Measurements from ENCODE around the gene PDZRN4. TPM values are rescaled to one million over a fixed set of nuclear protein-coding genes. Genes with fewer than 3 reads are reported as not detected.

The PDZRN4 gene
- total and polyA plus RNA-seq, 2 experiments from 2014 or later = 0.90 TPM; not detected in 1

GRCh38 chr12:41269056-41269455 lies 80.9 kb downstream of the PDZRN4 start:
- H3K27ac Mint-ChIP-seq = no peak overlapping the region
- ATAC-seq (no peak), DNase-seq (ENCODE audit: low spot score) (no peak)
- no peaks in the 10 kb centered on the region for H4K20me1 ChIP-seq (replicated peaks; ENCODE audit: insufficient read depth)
- H2AFZ ChIP-seq = no peak overlapping the region
- H3K9me2 ChIP-seq (ENCODE audit: insufficient read depth) = no peaks in the 10 kb centered on the region
- no peaks in the 10 kb centered on the region for H3K27me3 Mint-ChIP-seq (ENCODE audit: insufficient read depth, low read depth, poor library complexity)
- H3K36me3 Mint-ChIP-seq (ENCODE audit: low read depth) = no peaks in the 10 kb centered on the region
- no peaks in the 10 kb centered on the region for H3K36me3 ChIP-seq (ENCODE audit: insufficient read depth)
- no peaks in the 10 kb centered on the region for H3K4me1 Mint-ChIP-seq
- TF ChIP-seq STAT1 (IDR thresholded peaks at IDR 0.05; ENCODE audit: unreplicated experiment) (no peak), POLR2AphosphoS5 (IDR thresholded peaks at IDR 0.05; ENCODE audit: low read depth) (no peak), NANOG (IDR thresholded peaks at IDR 0.05; ENCODE audit: borderline replicate concordance) (no peak), ETS1 (IDR thresholded peaks at IDR 0.05) (no peak), JUNB (IDR thresholded peaks at IDR 0.05; ENCODE audit: unreplicated experiment) (no peak), ZNF462 (CRISPR knock-in tag; IDR thresholded peaks at IDR 0.05) (no peak), CTCF (conservative IDR thresholded peaks at IDR 0.05; ENCODE audit: low read depth in 2 of 2) (no peak), ZNF114 (CRISPR knock-in tag; IDR thresholded peaks at IDR 0.05) (no peak), REST (IDR thresholded peaks at IDR 0.05; ENCODE audit: unreplicated experiment) (no peak), EZH2 (IDR thresholded peaks at IDR 0.05; ENCODE audit: low read depth, unreplicated experiment) (no peak), CREB1 (CRISPR knock-in tag; IDR thresholded peaks at IDR 0.05; ENCODE audit: low read depth) (no peak), EZH2phosphoT487 (IDR thresholded peaks at IDR 0.05; ENCODE audit: unreplicated experiment) (no peak), ZNF331 (CRISPR knock-in tag; IDR thresholded peaks at IDR 0.05; ENCODE audit: low read depth) (no peak)
- no peaks in the 10 kb centered on the region for H3K79me2 ChIP-seq (replicated peaks; ENCODE audit: insufficient read depth)
- H3K4me1 ChIP-seq (ENCODE audit: insufficient read depth) = no peaks in the 10 kb centered on the region
- no peak overlapping the region for H3K4me2 ChIP-seq
- no peaks in the 10 kb centered on the region for H3F3A ChIP-seq (replicated peaks; ENCODE audit: low read depth)
- no peaks in the 10 kb centered on the region for H3K27me3 ChIP-seq (ENCODE audit: insufficient read depth)
- no peak overlapping the region for H3K27ac ChIP-seq (ENCODE audit: low read depth)
- no peak overlapping the region for H3K4me3 ChIP-seq
- no peaks in the 10 kb centered on the region for H3K9me3 Mint-ChIP-seq
- H3K4me3 Mint-ChIP-seq = no peak overlapping the region
